ENCODE data around the gene CAPN9. TPM values are rescaled to one million over a fixed set of nuclear protein-coding genes. Genes with fewer than 3 reads are reported as not detected.

CAPN9 gene
- total RNA-seq, 1 donor from 2014 or later: not detected

- no peak for DNase-seq (ENCODE audit: low spot score)
- ATAC-seq: peak; percentile 42
These were observed 73.4 kb downstream of the CAPN9 start for GRCh38 chr1:230820568-230820967.

DNA sequence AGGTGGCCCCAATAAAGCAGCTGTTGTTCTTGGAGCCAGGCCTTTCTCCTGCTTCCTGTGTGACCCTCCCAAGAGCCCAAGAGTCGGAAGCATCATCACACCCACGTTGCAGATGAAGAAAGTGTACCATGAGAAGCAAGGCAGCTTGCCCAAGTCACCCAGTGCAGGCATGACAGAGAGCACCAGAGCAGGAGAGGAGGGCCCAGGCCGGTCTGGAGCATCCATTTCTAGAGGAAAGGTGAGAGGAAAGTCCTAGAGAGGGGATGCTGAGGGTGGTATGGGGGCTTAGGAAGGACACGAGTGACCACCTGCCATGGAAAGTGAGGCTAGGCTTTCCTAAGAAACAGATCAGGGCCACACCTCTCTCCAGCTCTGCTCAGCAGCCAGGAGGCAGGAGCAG, 74.2 kb downstream of the CAPN9 start:
- DNase-seq (ENCODE audit: low spot score) (no peak), ATAC-seq (no peak)

DNA sequence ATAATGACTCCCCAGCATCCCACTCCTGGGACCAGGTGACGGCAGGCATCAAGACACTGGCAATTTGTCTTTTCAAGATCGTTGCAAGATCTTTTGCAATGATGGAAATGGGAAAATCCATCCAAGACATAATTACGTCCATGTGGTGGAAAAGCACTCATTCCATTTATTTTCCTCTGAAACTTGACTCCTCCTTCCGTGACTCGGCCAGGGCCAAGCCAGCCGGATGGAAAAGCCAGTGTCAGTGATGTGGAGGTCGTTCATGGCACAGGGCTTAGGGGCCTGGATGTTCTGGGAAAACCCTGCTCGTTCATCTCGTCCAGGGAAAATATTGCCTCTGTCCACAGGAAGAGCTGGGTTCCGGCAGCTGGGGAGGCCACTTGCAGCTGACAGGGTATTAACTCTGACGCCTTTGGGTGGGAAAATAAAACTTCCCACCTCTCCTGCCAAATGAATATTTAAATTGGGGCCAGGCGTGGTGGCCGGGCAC, 74.9 kb downstream of the CAPN9 start:
- ATAC-seq: no peak
- DNase-seq (ENCODE audit: low spot score): no peak

- ATAC-seq: no peak
- DNase-seq (ENCODE audit: low spot score): no peak
These were observed 76.2 kb downstream of the CAPN9 start for GRCh38 chr1:230823426-230823825.

- DNase-seq (ENCODE audit: low spot score) (no peak), ATAC-seq (no peak)
These were observed 76.8 kb downstream of the CAPN9 start for GRCh38 chr1:230823931-230824381.

- ATAC-seq: no peak
These were observed 77.3 kb downstream of the CAPN9 start for GRCh38 chr1:230824551-230824918.

GRCh38 chr1:230824919-230825721, 77.9 kb downstream of the CAPN9 start:
- DNase-seq (ENCODE audit: low spot score) (no peak), ATAC-seq (peak; percentile 48)

More at GRCh38 chr1:230824551-230824918, 77.3 kb downstream of the CAPN9 start:
- no peak for DNase-seq (ENCODE audit: low spot score)

- peak; percentile 85 for ATAC-seq
- no peak for DNase-seq (ENCODE audit: low spot score)
These were observed 78.6 kb downstream of the CAPN9 start for GRCh38 chr1:230825761-230826160.

DNA sequence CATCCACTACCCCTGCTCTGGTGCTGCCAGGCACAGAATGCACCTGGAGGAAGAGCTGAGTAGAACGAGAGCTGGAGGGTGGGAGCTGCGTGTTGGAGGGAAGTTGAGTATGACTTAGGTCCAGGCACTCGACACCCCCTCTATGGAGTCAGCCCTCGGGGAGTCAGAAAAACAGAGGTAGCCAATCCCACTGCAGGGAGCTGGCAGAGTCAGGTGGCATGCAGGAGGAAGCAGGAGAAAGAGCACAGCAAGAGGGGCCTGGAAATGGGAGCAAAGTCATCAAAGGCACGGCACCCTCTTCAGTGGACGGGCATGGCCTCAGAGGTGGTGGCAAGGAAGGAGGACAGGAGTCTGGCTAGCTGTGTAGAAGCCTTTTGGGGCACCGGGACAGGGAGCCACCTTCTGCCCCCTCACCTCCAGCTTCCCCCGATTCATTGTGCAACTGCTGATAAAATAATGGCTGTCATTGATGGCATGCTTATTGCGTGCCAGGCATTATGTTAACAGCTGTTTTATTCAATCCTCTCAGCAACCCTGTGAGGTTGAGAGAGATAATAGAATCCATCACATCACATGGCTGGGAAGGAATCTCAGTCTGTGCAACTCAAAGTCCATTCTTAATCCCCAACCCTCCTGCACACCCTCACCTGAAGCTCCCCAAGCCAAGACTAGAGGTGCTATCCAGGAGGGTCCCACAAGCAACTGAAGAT, 79.1 kb downstream of the CAPN9 start:
- ATAC-seq: no peak
- no peak for DNase-seq (ENCODE audit: low spot score)

DNA sequence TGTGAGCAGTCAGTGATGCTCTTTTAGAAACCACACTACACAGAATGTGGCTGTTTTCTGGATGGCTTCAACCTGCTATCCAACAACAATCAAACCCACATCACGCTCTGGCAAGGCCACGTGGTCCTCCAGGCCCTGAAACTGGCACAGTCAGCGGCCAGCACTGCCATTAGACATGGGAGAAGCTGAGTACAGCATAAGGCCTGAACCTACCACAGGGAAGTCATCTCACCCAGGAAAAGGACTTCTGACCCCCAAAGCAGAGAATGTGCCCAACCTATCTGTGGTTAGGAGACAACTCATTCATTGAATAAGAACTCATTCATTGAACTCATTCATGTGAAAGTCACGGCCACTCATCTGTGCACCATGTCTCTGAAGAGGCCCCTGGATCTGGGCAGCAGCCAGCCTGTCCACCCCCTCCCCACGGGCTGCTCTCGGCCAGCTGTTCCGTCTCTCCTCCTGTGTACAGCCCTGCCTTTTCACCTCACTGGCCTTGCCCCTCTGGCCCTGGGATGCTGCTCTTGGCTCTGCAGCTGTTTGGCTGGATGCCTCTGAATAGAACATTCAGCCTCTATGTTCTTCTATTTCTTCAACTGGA, 80.0 kb downstream of the CAPN9 start:
- ATAC-seq (no peak), DNase-seq (ENCODE audit: low spot score) (no peak)

DNA sequence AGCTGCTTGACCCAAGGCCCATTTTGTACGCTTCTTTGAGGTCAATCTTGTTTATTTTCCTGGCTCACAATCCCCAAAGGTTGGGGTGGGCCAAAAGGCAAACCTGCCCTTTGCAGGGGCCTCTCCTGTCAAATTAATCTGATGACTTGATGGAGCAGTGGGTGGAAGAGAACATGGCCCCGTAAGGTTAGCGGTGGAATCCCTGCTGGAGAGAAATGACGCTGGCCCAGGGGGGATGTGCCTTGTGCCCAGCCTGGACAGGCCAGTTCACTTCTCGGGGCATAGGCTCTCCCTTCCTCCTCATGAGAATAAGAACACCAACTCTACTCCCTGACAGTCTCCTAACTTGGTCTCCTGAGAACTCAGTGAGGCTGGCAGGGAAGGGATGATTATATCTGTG, 80.6 kb downstream of the CAPN9 start:
- DNase-seq (ENCODE audit: low spot score): no peak
- no peak for ATAC-seq

- ATAC-seq: no peak
- no peak for DNase-seq (ENCODE audit: low spot score)
These were observed 81.2 kb downstream of the CAPN9 start for GRCh38 chr1:230828421-230828820.

GRCh38 chr1:230831771-230832170, 84.6 kb downstream of the CAPN9 start:
- no peak for ATAC-seq
- no peak for DNase-seq (ENCODE audit: low spot score)

DNA sequence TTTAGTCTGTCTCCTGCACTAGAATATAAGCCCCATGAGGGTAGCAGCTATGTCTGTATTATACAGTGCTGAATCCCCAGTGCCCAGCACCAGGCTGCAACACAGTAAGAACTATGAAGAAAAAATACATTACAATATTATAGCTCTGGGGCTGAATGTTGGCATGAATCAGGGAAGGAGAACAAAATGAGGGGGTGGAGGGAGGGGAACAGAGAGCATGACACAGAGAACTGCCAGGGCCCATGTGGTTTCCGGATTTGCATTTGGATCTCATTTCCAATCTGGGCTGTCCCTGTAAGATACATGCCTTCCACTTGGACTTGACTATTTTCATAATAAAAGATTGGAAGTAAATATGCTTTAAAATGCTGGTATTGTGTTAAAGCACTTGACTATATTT, 85.3 kb downstream of the CAPN9 start:
- ATAC-seq: no peak
- DNase-seq (ENCODE audit: low spot score): no peak

DNA sequence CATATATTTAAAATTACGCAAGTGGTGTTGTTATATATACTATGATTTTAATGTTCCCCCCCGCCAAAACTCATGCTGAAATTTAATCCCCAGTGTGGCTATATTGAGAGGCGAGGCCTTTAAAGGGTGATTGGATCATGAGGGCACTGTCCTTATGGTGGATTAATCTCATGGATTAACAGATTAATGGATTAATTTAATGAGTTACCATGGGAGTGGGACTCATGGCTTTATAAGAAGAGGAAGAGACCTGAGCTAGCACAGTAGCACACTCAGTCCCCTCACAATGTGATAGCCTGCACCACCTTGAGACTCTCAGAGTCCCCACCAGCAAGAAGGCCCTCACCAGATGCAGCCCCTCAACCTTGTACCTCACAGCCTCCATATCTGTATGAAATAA, 86.3 kb downstream of the CAPN9 start:
- no peak for ATAC-seq
- DNase-seq (ENCODE audit: low spot score): no peak

- ATAC-seq (no peak), DNase-seq (ENCODE audit: low spot score) (no peak)
These were observed 87.1 kb downstream of the CAPN9 start for GRCh38 chr1:230834292-230834691.

DNA sequence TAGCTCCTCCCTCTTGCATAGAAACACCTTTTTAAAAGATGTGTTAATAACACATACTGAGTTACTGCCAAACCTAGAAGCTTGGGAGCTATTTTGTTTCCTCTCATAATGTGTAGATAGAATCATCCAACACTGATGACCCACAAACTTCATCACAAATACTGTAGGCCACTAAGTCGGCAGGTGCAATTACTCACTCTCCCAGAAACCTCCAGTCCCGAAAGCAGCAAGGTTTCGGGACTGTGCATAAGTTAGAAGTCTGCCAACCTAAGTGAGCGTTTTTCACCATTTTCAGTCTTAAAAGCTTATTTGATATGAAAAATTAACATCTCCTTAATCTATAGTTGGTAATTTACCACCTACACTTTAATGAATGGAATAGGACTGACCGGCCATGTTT, 89.2 kb downstream of the CAPN9 start:
- DNase-seq (ENCODE audit: low spot score) (no peak), ATAC-seq (no peak)

DNA sequence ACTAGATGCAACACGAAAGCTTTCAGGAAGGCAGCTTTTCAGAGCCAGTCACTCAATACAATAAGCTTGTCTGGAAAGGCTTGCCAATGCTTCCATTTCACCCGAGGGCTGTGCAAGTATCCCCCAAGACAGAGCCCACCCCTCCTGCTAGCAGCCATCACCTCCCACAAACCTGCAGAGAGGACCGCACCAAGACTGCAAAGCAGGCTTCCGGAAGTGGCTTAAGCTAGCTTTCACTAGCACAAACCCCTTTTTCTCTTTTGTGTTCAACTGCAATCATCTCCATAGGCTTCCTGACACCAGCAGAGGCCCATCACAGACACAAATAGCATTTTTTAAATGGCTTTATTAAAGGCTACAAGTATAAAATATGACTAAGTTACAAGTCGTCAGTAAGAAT, 89.6 kb downstream of the CAPN9 start:
- DNase-seq (ENCODE audit: low spot score): peak; percentile 4

GRCh38 chr1:230839173-230839572, 92.0 kb downstream of the CAPN9 start:
- DNase-seq (ENCODE audit: low spot score) (no peak), ATAC-seq (no peak)

More for the DNA sequence above, 89.6 kb downstream of the CAPN9 start:
- ATAC-seq: no peak

GRCh38 chr1:230842801-230843200, 95.6 kb downstream of the CAPN9 start:
- ATAC-seq (no peak), DNase-seq (ENCODE audit: low spot score) (no peak)

DNA sequence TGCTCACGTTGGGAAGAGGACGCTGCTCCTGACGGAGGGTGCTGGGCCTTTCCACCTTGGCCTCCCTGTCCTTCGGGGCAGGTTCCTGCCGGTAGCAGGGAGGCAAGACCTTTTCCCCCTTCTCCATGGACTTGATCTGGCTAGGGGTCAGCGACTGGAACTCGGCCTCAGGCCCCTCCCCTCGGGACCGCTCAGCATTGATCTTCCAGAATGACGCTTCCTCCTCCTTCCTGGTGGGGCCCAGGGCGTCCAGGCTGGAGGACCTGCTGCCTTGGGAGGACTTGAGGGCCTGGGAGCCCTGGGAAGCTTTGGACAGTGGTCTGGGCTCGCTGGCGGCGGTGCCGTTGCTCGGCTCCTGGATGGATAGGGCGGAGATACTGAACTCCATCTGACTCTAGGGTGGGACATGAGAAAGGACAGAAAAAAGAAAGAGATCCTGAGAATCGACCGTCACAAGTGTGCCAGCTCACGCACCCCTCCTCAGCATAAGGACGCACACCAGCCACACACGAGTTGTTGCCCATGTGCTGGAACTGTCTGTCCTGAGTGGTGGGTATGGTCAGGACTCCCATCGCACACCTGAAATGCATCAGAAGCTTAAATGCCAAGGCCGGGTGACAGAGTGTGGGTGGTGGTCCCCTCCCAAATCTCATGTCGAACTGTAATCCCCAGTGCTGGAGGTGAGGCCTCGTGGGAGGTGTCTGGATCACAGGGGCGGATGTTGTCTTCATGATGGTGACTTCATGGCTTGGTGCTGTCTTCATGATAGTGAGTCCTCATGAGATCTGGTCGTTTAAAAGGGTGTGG, 96.5 kb downstream of the CAPN9 start:
- DNase-seq (ENCODE audit: low spot score) (no peak), ATAC-seq (no peak)
